Panc1 (cell line): ENCODE results near the gene CLMP. TPM values are rescaled to one million over a fixed set of nuclear protein-coding genes. Genes with fewer than 3 reads are reported as not detected.

Source experiments
- ATAC-seq: fragments of 200-7000 bp; cut with Tn5 transposase; 2 replicates; pipeline ENCODE4 v1.9.1; 2020; ENCODE audit warnings: mild to moderate bottlenecking, moderate library complexity
- BruUV-seq: library from RNA; stranded (reverse); fragments of 400-500 nt; replicated peaks from 2 replicates; lab custom pipeline; 2021; lab: Mats Ljungman, UMichigan
- CTCF ChIA-PET: fragments of 300-600 bp; sonication (Branson Sonifier 250); formaldehyde crosslinking; loops from one replicate; lab custom pipeline; 2022; ENCODE audit warnings: antibody characterized with exemption; lab: Charles Lee
- POLR2A ChIA-PET: fragments of 300-600 bp; sonication (Branson Sonifier 250); formaldehyde crosslinking; loops from one replicate; lab custom pipeline; 2022; ENCODE audit warnings: antibody characterized with exemption; lab: Charles Lee
- DNase-seq: peaks from one replicate; pipeline ENCODE4 v3.0.0-alpha.2; 2010; ENCODE audit warnings: low read depth, low spot score
- H3K27ac ChIP-seq: 2 replicates; pipeline ENCODE4 v1.5.1; 2011; ENCODE audit warnings: mild to moderate bottlenecking, low read length, inconsistent platforms
- H3K27me3 ChIP-seq: fragments of 200-500 bp; sonication (Bioruptor generic); 2 replicates; pipeline ENCODE4 v1.6.0; 2014; ENCODE audit warnings: low read length, inconsistent platforms; ENCODE audit not compliant: control insufficient read depth, insufficient read depth
- H3K36me3 ChIP-seq: fragments of 200-500 bp; sonication (Bioruptor generic); 2 replicates; pipeline ENCODE4 v1.5.1; 2014; ENCODE audit warnings: inconsistent platforms, mild to moderate bottlenecking, low read length, moderate library complexity; ENCODE audit not compliant: control insufficient read depth, insufficient read depth
- H3K4me1 ChIP-seq: 2 replicates; pipeline ENCODE4 v1.5.1; 2011; ENCODE audit warnings: inconsistent platforms, mild to moderate bottlenecking, low read length, moderate library complexity; ENCODE audit not compliant: control insufficient read depth, insufficient read depth
- H3K4me3 ChIP-seq, 2 experiments: 2 replicates each; pipeline ENCODE4 v1.5.1; 2011 to 2012; ENCODE audit warnings: low read depth in 2 of 2, low read length in 2 of 2, mild to moderate bottlenecking in 2 of 2, inconsistent platforms in 1 of 2, moderate library complexity in 1 of 2
- H3K9me3 ChIP-seq: fragments of 200-500 bp; sonication (Bioruptor generic); 2 replicates; pipeline ENCODE4 v1.5.1; 2014; ENCODE audit warnings: low read depth, mild to moderate bottlenecking, inconsistent platforms, low read length, moderate library complexity; ENCODE audit not compliant: control insufficient read depth, insufficient read depth
- POLR2AphosphoS5 ChIP-seq: IDR thresholded peaks from 2 replicates; pipeline ENCODE4 v1.6.1; 2012; ENCODE audit warnings: mild to moderate bottlenecking, low read depth, low read length, moderate library complexity
- SIN3A ChIP-seq: IDR thresholded peaks from 2 replicates; pipeline ENCODE4 v1.6.1; 2012; ENCODE audit warnings: low read depth, mild to moderate bottlenecking, low read length, moderate library complexity, borderline replicate concordance; ENCODE audit not compliant: insufficient read depth
- TCF7L2 ChIP-seq: IDR thresholded peaks from 2 replicates; pipeline ENCODE4 v1.6.1; 2011; ENCODE audit warnings: mild to moderate bottlenecking, low read depth, low read length, inconsistent platforms
- in situ Hi-C: cut with HindIII; loops from 2 replicates; pipeline ENCODE4 v1.10.0; 2016; ENCODE audit warnings: low sequenced_read_pairs, low pct_unique_long_range_greater_than_20kb
- intact Hi-C: fragments of 100-400 bp; cut with micrococcal nuclease; formaldehyde crosslinking; loops from one replicate; pipeline ENCODE4 v1.10.0; 2022; ENCODE audit not compliant: unreplicated experiment
- total RNA-seq: library from RNA; stranded (reverse); gene quantifications from one replicate; pipeline ENCODE4 v1.2.1, GENCODE V29; 2021; ENCODE audit not compliant: unreplicated experiment
- TF ChIP-seq, protein P1 (sequence below): fragments of 450-650 bp; IDR thresholded peaks from 2 replicates; pipeline ENCODE4 v1.5.1; 2017; ENCODE audit warnings: mild to moderate bottlenecking
- TF ChIP-seq, protein P2 (sequence below), 2 experiments: IDR thresholded peaks; 2 replicates each; pipeline ENCODE4 v1.6.1; 2011 to 2012; ENCODE audit warnings: low read depth in 2 of 2, control low read depth in 1 of 2, low read length in 1 of 2, mild to moderate bottlenecking in 1 of 2, moderate library complexity in 1 of 2; ENCODE audit not compliant: insufficient read depth in 1 of 2

CLMP gene
- total RNA-seq, 1 experiment from 2014 or later = 1.5 TPM

DNA sequence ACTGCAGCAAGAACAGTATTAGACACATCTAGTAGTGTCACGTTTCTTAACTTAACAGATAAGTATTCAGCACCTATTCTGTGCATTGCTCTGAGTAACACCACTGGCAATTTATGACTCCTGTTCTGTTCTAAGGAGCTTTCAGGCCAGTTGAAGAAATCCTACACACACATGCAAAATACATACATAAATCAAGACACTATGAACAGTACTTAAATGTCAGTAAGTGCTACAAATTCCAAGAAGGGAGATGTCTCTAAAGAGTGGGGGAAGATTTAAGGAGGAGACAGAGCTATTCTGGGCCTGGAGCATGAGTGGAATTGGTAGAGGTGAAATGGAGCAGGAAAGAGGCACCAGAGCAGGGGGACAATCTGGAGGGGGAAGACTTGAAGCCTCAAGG lies 46.2 kb upstream of the CLMP start:
- ChIA-PET CTCF (no interaction called here), POLR2A (no interaction called here)
- no peak overlapping the region for H3K4me3 ChIP-seq
- in situ Hi-C loops = loop anchor here (5.0 kb wide), 1 partner anchor 74 kb away; no protein-coding TSS in a partner anchor
- no peak overlapping the region for H3K27ac ChIP-seq
- H3K4me1 ChIP-seq = no peaks in the 10 kb centered on the region
- no peaks in the 10 kb centered on the region for H3K27me3 ChIP-seq
- ATAC-seq (no peak), DNase-seq (no peak)
- TF ChIP-seq TCF7L2 (no peak), SIN3A (no peak), POLR2AphosphoS5 (no peak)
- TF ChIP-seq, protein P1, sequence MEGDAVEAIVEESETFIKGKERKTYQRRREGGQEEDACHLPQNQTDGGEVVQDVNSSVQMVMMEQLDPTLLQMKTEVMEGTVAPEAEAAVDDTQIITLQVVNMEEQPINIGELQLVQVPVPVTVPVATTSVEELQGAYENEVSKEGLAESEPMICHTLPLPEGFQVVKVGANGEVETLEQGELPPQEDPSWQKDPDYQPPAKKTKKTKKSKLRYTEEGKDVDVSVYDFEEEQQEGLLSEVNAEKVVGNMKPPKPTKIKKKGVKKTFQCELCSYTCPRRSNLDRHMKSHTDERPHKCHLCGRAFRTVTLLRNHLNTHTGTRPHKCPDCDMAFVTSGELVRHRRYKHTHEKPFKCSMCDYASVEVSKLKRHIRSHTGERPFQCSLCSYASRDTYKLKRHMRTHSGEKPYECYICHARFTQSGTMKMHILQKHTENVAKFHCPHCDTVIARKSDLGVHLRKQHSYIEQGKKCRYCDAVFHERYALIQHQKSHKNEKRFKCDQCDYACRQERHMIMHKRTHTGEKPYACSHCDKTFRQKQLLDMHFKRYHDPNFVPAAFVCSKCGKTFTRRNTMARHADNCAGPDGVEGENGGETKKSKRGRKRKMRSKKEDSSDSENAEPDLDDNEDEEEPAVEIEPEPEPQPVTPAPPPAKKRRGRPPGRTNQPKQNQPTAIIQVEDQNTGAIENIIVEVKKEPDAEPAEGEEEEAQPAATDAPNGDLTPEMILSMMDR = no peak
- TF ChIP-seq, protein P2, sequence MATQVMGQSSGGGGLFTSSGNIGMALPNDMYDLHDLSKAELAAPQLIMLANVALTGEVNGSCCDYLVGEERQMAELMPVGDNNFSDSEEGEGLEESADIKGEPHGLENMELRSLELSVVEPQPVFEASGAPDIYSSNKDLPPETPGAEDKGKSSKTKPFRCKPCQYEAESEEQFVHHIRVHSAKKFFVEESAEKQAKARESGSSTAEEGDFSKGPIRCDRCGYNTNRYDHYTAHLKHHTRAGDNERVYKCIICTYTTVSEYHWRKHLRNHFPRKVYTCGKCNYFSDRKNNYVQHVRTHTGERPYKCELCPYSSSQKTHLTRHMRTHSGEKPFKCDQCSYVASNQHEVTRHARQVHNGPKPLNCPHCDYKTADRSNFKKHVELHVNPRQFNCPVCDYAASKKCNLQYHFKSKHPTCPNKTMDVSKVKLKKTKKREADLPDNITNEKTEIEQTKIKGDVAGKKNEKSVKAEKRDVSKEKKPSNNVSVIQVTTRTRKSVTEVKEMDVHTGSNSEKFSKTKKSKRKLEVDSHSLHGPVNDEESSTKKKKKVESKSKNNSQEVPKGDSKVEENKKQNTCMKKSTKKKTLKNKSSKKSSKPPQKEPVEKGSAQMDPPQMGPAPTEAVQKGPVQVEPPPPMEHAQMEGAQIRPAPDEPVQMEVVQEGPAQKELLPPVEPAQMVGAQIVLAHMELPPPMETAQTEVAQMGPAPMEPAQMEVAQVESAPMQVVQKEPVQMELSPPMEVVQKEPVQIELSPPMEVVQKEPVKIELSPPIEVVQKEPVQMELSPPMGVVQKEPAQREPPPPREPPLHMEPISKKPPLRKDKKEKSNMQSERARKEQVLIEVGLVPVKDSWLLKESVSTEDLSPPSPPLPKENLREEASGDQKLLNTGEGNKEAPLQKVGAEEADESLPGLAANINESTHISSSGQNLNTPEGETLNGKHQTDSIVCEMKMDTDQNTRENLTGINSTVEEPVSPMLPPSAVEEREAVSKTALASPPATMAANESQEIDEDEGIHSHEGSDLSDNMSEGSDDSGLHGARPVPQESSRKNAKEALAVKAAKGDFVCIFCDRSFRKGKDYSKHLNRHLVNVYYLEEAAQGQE (IDR thresholded peaks at IDR 0.05; ENCODE audit: insufficient read depth in 1 of 2, low read depth in 2 of 2, low read length in 1 of 2) = no peak
- H3K36me3 ChIP-seq = no peaks in the 10 kb centered on the region
- BruUV-seq = no TSS peak
- H3K9me3 ChIP-seq = no peaks in the 10 kb centered on the region
- intact Hi-C loops = no loop called here

DNA sequence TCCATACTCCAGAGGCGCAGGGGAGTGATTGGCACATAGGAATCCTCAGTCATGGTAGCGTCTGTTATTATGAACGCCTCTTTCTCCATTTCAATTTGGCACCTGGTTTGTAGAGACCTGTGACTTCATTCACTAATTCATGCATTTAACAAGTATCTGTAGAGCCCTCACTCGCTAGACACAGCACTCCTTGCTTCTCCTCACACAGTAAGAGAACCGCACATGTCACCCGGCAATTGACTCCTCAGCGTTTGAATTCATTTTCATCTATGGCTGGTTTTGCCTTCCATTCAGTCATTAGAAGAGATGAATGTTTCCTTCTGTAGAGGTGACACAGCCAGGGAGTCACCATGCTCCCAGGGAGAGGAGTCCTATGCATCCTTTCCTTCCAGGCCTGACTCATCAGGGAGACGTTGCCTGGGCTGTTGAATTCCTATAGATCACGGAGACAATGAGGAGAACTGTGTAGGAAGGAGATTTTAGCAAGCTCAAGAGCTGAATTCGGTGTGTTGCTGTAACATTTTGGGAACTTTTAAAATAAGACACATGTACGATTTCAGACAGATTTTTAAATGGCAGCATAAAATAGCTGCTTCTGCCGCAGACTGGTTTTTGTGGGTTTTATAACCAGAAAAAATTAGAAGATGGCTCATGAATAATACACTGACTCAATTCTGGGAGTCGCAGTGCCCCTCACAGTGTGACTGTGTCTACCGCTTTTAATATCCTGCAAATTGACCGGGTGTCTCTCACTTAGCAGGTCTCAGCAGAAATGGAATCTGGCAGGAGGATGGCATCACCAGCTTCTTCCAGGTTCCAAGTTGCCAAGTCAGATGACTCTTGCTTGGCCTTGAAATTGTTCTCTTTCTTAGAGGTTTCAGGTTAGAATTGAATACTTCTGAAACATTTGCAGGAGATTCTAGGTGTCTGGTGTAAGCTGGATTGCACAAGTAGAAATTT lies 44.4 kb upstream of the CLMP start:
- ATAC-seq = no peak
- no peaks in the 10 kb centered on the region for H3K4me1 ChIP-seq
- TF ChIP-seq, protein P1 = no peak
- TF ChIP-seq, protein P2 (IDR thresholded peaks at IDR 0.05; ENCODE audit: insufficient read depth in 1 of 2, low read depth in 2 of 2, low read length in 1 of 2) = no peak
- TF ChIP-seq POLR2AphosphoS5 = no peak
- no peak for TF ChIP-seq SIN3A
- TF ChIP-seq TCF7L2 = no peak
- H3K4me3 ChIP-seq = no peak overlapping the region
- no TSS peak for BruUV-seq
- H3K36me3 ChIP-seq = no peaks in the 10 kb centered on the region
- intact Hi-C loops = no loop called here
- CTCF ChIA-PET = interaction anchor here (0.8 kb wide), 1 partner anchor 8 kb away, joined by 4 read pairs; no protein-coding TSS in a partner anchor
- H3K27me3 ChIP-seq = no peaks in the 10 kb centered on the region
- POLR2A ChIA-PET = interaction anchor here (0.6 kb wide), 1 partner anchor 125 kb away, joined by 9 read pairs; no protein-coding TSS in a partner anchor
- no peak for DNase-seq
- H3K9me3 ChIP-seq = no peaks in the 10 kb centered on the region
- H3K27ac ChIP-seq = no peak overlapping the region
- in situ Hi-C loops = loop anchor here (5.0 kb wide), 1 partner anchor 72 kb away; no protein-coding TSS in a partner anchor
